ENCODE measurements around the gene DYRK1B. TPM values are rescaled to one million over a fixed set of nuclear protein-coding genes. Genes with fewer than 3 reads are reported as not detected.

Gene DYRK1B
- total and polyA plus RNA-seq, 2 experiments from 2014 or later: 6.5 to 8.6 TPM

DNA sequence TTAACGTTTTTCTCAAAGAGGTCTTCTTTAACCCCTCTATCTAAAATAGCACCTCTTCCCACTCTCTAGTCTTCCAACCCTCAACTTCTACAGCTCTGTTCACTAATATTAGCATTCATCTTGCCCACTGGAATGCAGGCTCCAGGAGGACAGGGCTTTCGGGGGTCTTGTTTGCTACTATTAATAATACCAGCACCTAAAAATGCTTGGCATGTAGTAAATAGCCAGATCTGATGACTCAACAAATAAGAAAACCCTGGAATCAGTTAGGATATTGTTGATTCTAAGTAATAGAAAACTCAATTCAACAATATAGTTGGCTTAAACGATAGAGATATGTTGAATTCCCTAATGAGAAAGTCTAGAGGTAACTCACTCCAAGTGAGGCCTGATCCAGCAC lies 14.2 kb downstream of the DYRK1B start:
- H3K27ac Mint-ChIP-seq: no peak overlapping the region
- H3K79me2 ChIP-seq (replicated peaks; ENCODE audit: insufficient read depth): no peaks in the 10 kb centered on the region; the same call in 1 of the 2 replicates
- no peak overlapping the region for H3K4me2 ChIP-seq
- no peak for DNase-seq (ENCODE audit: low spot score)
- no peaks in the 10 kb centered on the region for H3K27me3 ChIP-seq (ENCODE audit: insufficient read depth)
- no peak for ATAC-seq
- H3K36me3 ChIP-seq (ENCODE audit: insufficient read depth): no peaks in the 10 kb centered on the region
- no peak overlapping the region for H3K4me3 Mint-ChIP-seq
- no peaks in the 10 kb centered on the region for H3K27me3 Mint-ChIP-seq (ENCODE audit: insufficient read depth, low read depth, poor library complexity)
- no peaks in the 10 kb centered on the region for H3K9me3 Mint-ChIP-seq
- no peaks in the 10 kb centered on the region; the same call in 2 of the 3 replicates for H3K36me3 Mint-ChIP-seq (ENCODE audit: low read depth)
- peaks cover 4% of the 10 kb centered on the region for H3K4me1 ChIP-seq (ENCODE audit: insufficient read depth)
- H3F3A ChIP-seq (replicated peaks; ENCODE audit: low read depth): no peaks in the 10 kb centered on the region
- H4K20me1 ChIP-seq (replicated peaks; ENCODE audit: insufficient read depth): no peaks in the 10 kb centered on the region; the same call in none of the 2 replicates
- H3K27ac ChIP-seq (ENCODE audit: low read depth): no peak overlapping the region
- H3K4me1 Mint-ChIP-seq: no peaks in the 10 kb centered on the region
- H3K9me2 ChIP-seq (ENCODE audit: insufficient read depth): no peaks in the 10 kb centered on the region
- no peak overlapping the region for H3K4me3 ChIP-seq
- TF ChIP-seq JUNB (IDR thresholded peaks at IDR 0.05; ENCODE audit: unreplicated experiment): no peak
- TF ChIP-seq CREB1 (CRISPR knock-in tag; IDR thresholded peaks at IDR 0.05; ENCODE audit: low read depth): no peak
- TF ChIP-seq EZH2phosphoT487 (IDR thresholded peaks at IDR 0.05; ENCODE audit: unreplicated experiment): no peak
- TF ChIP-seq, protein P1, sequence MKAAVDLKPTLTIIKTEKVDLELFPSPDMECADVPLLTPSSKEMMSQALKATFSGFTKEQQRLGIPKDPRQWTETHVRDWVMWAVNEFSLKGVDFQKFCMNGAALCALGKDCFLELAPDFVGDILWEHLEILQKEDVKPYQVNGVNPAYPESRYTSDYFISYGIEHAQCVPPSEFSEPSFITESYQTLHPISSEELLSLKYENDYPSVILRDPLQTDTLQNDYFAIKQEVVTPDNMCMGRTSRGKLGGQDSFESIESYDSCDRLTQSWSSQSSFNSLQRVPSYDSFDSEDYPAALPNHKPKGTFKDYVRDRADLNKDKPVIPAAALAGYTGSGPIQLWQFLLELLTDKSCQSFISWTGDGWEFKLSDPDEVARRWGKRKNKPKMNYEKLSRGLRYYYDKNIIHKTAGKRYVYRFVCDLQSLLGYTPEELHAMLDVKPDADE (IDR thresholded peaks at IDR 0.05): no peak
- TF ChIP-seq, protein P2, sequence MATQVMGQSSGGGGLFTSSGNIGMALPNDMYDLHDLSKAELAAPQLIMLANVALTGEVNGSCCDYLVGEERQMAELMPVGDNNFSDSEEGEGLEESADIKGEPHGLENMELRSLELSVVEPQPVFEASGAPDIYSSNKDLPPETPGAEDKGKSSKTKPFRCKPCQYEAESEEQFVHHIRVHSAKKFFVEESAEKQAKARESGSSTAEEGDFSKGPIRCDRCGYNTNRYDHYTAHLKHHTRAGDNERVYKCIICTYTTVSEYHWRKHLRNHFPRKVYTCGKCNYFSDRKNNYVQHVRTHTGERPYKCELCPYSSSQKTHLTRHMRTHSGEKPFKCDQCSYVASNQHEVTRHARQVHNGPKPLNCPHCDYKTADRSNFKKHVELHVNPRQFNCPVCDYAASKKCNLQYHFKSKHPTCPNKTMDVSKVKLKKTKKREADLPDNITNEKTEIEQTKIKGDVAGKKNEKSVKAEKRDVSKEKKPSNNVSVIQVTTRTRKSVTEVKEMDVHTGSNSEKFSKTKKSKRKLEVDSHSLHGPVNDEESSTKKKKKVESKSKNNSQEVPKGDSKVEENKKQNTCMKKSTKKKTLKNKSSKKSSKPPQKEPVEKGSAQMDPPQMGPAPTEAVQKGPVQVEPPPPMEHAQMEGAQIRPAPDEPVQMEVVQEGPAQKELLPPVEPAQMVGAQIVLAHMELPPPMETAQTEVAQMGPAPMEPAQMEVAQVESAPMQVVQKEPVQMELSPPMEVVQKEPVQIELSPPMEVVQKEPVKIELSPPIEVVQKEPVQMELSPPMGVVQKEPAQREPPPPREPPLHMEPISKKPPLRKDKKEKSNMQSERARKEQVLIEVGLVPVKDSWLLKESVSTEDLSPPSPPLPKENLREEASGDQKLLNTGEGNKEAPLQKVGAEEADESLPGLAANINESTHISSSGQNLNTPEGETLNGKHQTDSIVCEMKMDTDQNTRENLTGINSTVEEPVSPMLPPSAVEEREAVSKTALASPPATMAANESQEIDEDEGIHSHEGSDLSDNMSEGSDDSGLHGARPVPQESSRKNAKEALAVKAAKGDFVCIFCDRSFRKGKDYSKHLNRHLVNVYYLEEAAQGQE (IDR thresholded peaks at IDR 0.05; ENCODE audit: unreplicated experiment): no peak
- TF ChIP-seq NANOG (IDR thresholded peaks at IDR 0.05; ENCODE audit: borderline replicate concordance): no peak
- TF ChIP-seq, protein P3, sequence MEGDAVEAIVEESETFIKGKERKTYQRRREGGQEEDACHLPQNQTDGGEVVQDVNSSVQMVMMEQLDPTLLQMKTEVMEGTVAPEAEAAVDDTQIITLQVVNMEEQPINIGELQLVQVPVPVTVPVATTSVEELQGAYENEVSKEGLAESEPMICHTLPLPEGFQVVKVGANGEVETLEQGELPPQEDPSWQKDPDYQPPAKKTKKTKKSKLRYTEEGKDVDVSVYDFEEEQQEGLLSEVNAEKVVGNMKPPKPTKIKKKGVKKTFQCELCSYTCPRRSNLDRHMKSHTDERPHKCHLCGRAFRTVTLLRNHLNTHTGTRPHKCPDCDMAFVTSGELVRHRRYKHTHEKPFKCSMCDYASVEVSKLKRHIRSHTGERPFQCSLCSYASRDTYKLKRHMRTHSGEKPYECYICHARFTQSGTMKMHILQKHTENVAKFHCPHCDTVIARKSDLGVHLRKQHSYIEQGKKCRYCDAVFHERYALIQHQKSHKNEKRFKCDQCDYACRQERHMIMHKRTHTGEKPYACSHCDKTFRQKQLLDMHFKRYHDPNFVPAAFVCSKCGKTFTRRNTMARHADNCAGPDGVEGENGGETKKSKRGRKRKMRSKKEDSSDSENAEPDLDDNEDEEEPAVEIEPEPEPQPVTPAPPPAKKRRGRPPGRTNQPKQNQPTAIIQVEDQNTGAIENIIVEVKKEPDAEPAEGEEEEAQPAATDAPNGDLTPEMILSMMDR (conservative IDR thresholded peaks at IDR 0.05; ENCODE audit: low read depth in 2 of 2): no peak
- no peak for TF ChIP-seq ZNF114 (CRISPR knock-in tag; IDR thresholded peaks at IDR 0.05)
- no peak for TF ChIP-seq EZH2 (IDR thresholded peaks at IDR 0.05; ENCODE audit: low read depth, unreplicated experiment)
- TF ChIP-seq STAT1 (IDR thresholded peaks at IDR 0.05; ENCODE audit: unreplicated experiment): no peak
- TF ChIP-seq POLR2AphosphoS5 (IDR thresholded peaks at IDR 0.05; ENCODE audit: low read depth): no peak
- TF ChIP-seq ZNF462 (CRISPR knock-in tag; IDR thresholded peaks at IDR 0.05): no peak
- no peak for TF ChIP-seq ZNF331 (CRISPR knock-in tag; IDR thresholded peaks at IDR 0.05; ENCODE audit: low read depth)
- H2AFZ ChIP-seq: no peak overlapping the region

Measured in GM23338 (cell line).